Measurements from ENCODE around the gene MED31. TPM values are rescaled to one million over a fixed set of nuclear protein-coding genes. Genes with fewer than 3 reads are reported as not detected.

Gene MED31
- total and polyA plus RNA-seq, 2 of the 13 experiments (the other 11 are each of a cell fraction or from before 2014, with no cell fraction given), result 19.0 to 20.9 TPM

- TF ChIP-seq MEIS2 (CRISPR knock-in tag; IDR thresholded peaks at IDR 0.05) (no peak), ZNF773 (CRISPR knock-in tag; IDR thresholded peaks at IDR 0.05; ENCODE audit: borderline replicate concordance) (no peak; the same call in 1 of the 2 replicates), HBP1 (CRISPR knock-in tag; IDR thresholded peaks at IDR 0.05; ENCODE audit: low read depth) (0 out of 2 replicates have a peak, but pooled peaks have one; percentile 14), ZNF576 (CRISPR knock-in tag; IDR thresholded peaks at IDR 0.05) (no peak), ARID2 (CRISPR knock-in tag; IDR thresholded peaks at IDR 0.05; ENCODE audit: borderline replicate concordance) (peak; percentile 83; the same call in 1 of the 2 replicates), ZNF253 (CRISPR knock-in tag; IDR thresholded peaks at IDR 0.05; ENCODE audit: borderline replicate concordance) (0 out of 2 replicates have a peak, but pooled peaks have one; percentile 57), TMF1 (CRISPR knock-in tag; IDR thresholded peaks at IDR 0.05; ENCODE audit: low read depth) (peak; percentile 53; the same call in 1 of the 2 replicates), ZNF567 (CRISPR knock-in tag; IDR thresholded peaks at IDR 0.05; ENCODE audit: borderline replicate concordance) (0 out of 2 replicates have a peak, but pooled peaks have one; percentile 92), ARNT (IDR thresholded peaks at IDR 0.05) (no peak), DZIP1 (CRISPR knock-in tag; IDR thresholded peaks at IDR 0.05) (0 out of 2 replicates have a peak, but pooled peaks have one; percentile 66), MIER2 (CRISPR knock-in tag; IDR thresholded peaks at IDR 0.05) (0 out of 2 replicates have a peak, but pooled peaks have one; percentile 39), ZFP36 (IDR thresholded peaks at IDR 0.05; ENCODE audit: borderline replicate concordance, low read depth, low read length, partially characterized antibody) (no peak), ZBTB7A (CRISPR knock-in tag; IDR thresholded peaks at IDR 0.05) (peak; percentile 53; the same call in 1 of the 2 replicates), NCOR1 (IDR thresholded peaks at IDR 0.05; ENCODE audit: borderline replicate concordance, low read length) (no peak), PHF21A (CRISPR knock-in tag; IDR thresholded peaks at IDR 0.05) (peak; percentile 22; the same call in 1 of the 2 replicates), CSRNP2 (CRISPR knock-in tag; conservative IDR thresholded peaks at IDR 0.05; ENCODE audit: low read depth) (no peak), ZNF281 (CRISPR knock-in tag; IDR thresholded peaks at IDR 0.05; ENCODE audit: borderline replicate concordance) (no peak), GTF3A (CRISPR knock-in tag; conservative IDR thresholded peaks at IDR 0.05) (no peak)
Measured at GRCh38 chr17:6640536-6641246, 10.7 kb downstream of the MED31 start, which contains the start of the genes KIAA0753 and TXNDC17 (continued).

Measured in HepG2 (cell line).